RWPE2 (cell line): Measurements from ENCODE around the gene NYNRIN.
"Not testable (repeated sequence)": the region's sequence is repeated elsewhere in the genome, so short reads cannot be mapped to it uniquely, and the experiment has no call there.

Experiments used
- ATAC-seq: fragments of 200-7000 bp; cut with Tn5 transposase; 3 replicates; pipeline ENCODE4 v1.9.1; 2021; ENCODE audit warnings: low read depth
- DNase-seq: peaks from one replicate; pipeline ENCODE4 v3.0.0-alpha.2; 2020; ENCODE audit warnings: low spot score
- H3K27ac ChIP-seq: fragments of 450-650 bp; 2 replicates; pipeline ENCODE4 v1.5.1; 2017; ENCODE audit warnings: mild to moderate bottlenecking; ENCODE audit not compliant: poor library complexity, severe bottlenecking
- H3K27me3 ChIP-seq: fragments of 250-450 bp; sonication (Bioruptor Pico); 2 replicates; pipeline ENCODE4 v1.5.1; 2021; ENCODE audit warnings: mild to moderate bottlenecking, moderate library complexity; ENCODE audit not compliant: insufficient read depth, poor library complexity, severe bottlenecking
- H3K36me3 ChIP-seq: fragments of 250-450 bp; sonication (Bioruptor Pico); 2 replicates; pipeline ENCODE4 v1.5.1; 2020; ENCODE audit warnings: low read depth, mild to moderate bottlenecking, moderate library complexity
- H3K4me1 ChIP-seq: fragments of 250-450 bp; sonication (Bioruptor Pico); 2 replicates; pipeline ENCODE4 v1.5.1; 2021; ENCODE audit warnings: mild to moderate bottlenecking, moderate library complexity; ENCODE audit not compliant: insufficient read depth, poor library complexity, severe bottlenecking
- H3K4me3 ChIP-seq: fragments of 250-450 bp; sonication (Bioruptor Pico); 2 replicates; pipeline ENCODE4 v1.5.1; 2021; ENCODE audit warnings: mild to moderate bottlenecking, moderate library complexity; ENCODE audit not compliant: severe bottlenecking
- H3K9me3 ChIP-seq: fragments of 250-450 bp; sonication (Bioruptor Pico); 2 replicates; pipeline ENCODE4 v1.5.1; 2021; ENCODE audit warnings: mild to moderate bottlenecking, moderate library complexity; ENCODE audit not compliant: severe bottlenecking
- TF ChIP-seq, protein P1 (sequence below): fragments of 450-650 bp; IDR thresholded peaks from one replicate; pipeline ENCODE4 v1.5.1; 2017; ENCODE audit warnings: mild to moderate bottlenecking, moderate library complexity; ENCODE audit not compliant: poor library complexity, severe bottlenecking

Gene NYNRIN

GRCh38 chr14:24442240-24443052 lies 43.6 kb downstream of the NYNRIN start, which contains the start of gene SDR39U1:
SDR39U1 (minus strand) TSS chr14:24442776; CDS start chr14:24442769, 7 bp downstream.
- peak within 1 kb of the TSS; percentile 62 for H3K4me3 ChIP-seq
- TF ChIP-seq, protein P1, sequence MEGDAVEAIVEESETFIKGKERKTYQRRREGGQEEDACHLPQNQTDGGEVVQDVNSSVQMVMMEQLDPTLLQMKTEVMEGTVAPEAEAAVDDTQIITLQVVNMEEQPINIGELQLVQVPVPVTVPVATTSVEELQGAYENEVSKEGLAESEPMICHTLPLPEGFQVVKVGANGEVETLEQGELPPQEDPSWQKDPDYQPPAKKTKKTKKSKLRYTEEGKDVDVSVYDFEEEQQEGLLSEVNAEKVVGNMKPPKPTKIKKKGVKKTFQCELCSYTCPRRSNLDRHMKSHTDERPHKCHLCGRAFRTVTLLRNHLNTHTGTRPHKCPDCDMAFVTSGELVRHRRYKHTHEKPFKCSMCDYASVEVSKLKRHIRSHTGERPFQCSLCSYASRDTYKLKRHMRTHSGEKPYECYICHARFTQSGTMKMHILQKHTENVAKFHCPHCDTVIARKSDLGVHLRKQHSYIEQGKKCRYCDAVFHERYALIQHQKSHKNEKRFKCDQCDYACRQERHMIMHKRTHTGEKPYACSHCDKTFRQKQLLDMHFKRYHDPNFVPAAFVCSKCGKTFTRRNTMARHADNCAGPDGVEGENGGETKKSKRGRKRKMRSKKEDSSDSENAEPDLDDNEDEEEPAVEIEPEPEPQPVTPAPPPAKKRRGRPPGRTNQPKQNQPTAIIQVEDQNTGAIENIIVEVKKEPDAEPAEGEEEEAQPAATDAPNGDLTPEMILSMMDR: no peak
- H3K27me3 ChIP-seq: no peaks in the 10 kb centered on the region
- H3K4me1 ChIP-seq: peaks cover 6% of the 10 kb centered on the region
- DNase-seq (peak; percentile 99), ATAC-seq (peak; percentile 86)
- H3K36me3 ChIP-seq: peaks cover 41% of the 10 kb centered on the region
- no peaks in the 10 kb centered on the region for H3K9me3 ChIP-seq
- peak within 1 kb of the TSS; percentile 87 for H3K27ac ChIP-seq

DNA sequence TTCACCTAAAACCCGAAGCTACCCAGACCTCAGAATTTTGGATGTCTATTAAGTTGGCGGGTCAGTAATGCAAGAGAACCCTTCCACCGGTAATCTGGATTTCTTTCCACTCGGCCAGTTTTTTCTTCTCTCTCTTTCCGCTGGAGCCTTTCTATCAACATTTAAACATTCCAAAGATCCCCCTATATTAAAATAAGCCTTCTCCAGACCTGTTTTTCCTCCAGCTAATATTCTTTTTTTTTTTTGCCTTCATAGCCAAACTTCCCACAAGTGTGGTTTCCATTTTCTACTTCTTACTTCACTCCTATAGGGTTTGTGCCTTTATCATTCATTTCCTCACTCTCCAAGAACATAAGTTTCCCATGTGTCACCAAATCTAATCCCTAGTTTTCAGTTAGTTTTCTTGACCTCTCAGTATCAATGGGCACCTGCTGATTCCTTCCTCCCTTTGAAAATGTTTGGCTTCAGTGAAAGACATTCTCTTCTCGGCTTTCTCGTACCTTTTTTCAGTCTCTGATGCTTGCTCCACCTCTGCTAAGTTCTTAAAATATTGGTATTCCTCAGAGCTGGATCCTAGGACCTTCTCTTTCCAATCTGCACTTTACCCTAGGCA lies 44.4 kb downstream of the NYNRIN start:
- Histone ChIP-seq H3K27ac (peak overlapping the region; percentile 87), H3K27me3 (no peaks in the 10 kb centered on the region), H3K4me1 (peaks cover 6% of the 10 kb centered on the region), H3K9me3 (no peaks in the 10 kb centered on the region), H3K4me3 (peak overlapping the region; percentile 62), H3K36me3 (peaks cover 34% of the 10 kb centered on the region)
- no peak for ATAC-seq
- TF ChIP-seq, protein P1: no peak
- DNase-seq: no peak

- not testable (repeated sequence) for ATAC-seq, H3K27ac ChIP-seq, H3K4me1 ChIP-seq, H3K27me3 ChIP-seq, H3K4me3 ChIP-seq, DNase-seq, H3K9me3 ChIP-seq
- peaks cover 12% of the 10 kb centered on the region for H3K36me3 ChIP-seq
Measured at GRCh38 chr14:24450828-24451227, 52.0 kb downstream of the NYNRIN start.

- ATAC-seq: peak; percentile 46; the same call in 1 of the 3 replicates
- H3K4me1 ChIP-seq: peaks cover 3% of the 10 kb centered on the region
- no peaks in the 10 kb centered on the region for H3K27me3 ChIP-seq
- peaks cover 12% of the 10 kb centered on the region; the same call in 1 of the 2 replicates for H3K36me3 ChIP-seq
- no peak overlapping the region for H3K4me3 ChIP-seq
- no peak overlapping the region for H3K27ac ChIP-seq
- TF ChIP-seq, protein P1: no peak
- H3K9me3 ChIP-seq: peaks cover 7% of the 10 kb centered on the region
- no peak for DNase-seq
Measured at GRCh38 chr14:24456980-24457379, 58.2 kb downstream of the NYNRIN start.

- Histone ChIP-seq H3K27ac (no peak overlapping the region), H3K27me3 (no peaks in the 10 kb centered on the region), H3K9me3 (peaks cover 5% of the 10 kb centered on the region), H3K36me3 (peaks cover 8% of the 10 kb centered on the region; the same call in 1 of the 2 replicates), H3K4me3 (no peak overlapping the region), H3K4me1 (peaks cover 3% of the 10 kb centered on the region)
- TF ChIP-seq, protein P1: no peak
- DNase-seq (no peak), ATAC-seq (no peak)
Measured at GRCh38 chr14:24458736-24459135, 59.9 kb downstream of the NYNRIN start.
